ENCODE results near the gene AFF3.

AFF3 gene

DNA sequence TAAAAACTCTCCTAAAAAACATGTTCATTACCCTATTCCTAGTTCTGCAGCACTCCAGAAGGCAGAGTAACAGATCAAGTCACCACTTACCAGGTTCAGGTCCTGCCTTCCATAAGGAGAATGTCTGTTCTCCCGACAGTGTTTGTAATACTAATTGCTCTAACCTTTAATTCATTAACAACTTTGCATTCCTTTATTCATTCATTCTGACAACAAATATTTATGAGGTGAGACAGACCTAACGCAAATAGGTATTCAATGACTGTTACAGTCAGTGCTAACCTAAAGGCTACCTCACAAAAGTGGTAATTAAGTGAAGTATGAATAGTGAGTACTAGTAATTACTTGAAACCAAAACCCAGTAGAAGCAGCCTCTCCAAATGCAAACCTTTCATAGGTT lies 224.0 kb downstream of the AFF3 start:
- TF ChIP-seq, protein P1, sequence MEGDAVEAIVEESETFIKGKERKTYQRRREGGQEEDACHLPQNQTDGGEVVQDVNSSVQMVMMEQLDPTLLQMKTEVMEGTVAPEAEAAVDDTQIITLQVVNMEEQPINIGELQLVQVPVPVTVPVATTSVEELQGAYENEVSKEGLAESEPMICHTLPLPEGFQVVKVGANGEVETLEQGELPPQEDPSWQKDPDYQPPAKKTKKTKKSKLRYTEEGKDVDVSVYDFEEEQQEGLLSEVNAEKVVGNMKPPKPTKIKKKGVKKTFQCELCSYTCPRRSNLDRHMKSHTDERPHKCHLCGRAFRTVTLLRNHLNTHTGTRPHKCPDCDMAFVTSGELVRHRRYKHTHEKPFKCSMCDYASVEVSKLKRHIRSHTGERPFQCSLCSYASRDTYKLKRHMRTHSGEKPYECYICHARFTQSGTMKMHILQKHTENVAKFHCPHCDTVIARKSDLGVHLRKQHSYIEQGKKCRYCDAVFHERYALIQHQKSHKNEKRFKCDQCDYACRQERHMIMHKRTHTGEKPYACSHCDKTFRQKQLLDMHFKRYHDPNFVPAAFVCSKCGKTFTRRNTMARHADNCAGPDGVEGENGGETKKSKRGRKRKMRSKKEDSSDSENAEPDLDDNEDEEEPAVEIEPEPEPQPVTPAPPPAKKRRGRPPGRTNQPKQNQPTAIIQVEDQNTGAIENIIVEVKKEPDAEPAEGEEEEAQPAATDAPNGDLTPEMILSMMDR (IDR thresholded peaks at IDR 0.05; ENCODE audit: insufficient read depth, low read depth, low read length, missing control alignments), result no peak
- H3K4me3 ChIP-seq (ENCODE audit: low read length), result no peak overlapping the region
- DNase-seq (ENCODE audit: low read depth), result no peak

DNA sequence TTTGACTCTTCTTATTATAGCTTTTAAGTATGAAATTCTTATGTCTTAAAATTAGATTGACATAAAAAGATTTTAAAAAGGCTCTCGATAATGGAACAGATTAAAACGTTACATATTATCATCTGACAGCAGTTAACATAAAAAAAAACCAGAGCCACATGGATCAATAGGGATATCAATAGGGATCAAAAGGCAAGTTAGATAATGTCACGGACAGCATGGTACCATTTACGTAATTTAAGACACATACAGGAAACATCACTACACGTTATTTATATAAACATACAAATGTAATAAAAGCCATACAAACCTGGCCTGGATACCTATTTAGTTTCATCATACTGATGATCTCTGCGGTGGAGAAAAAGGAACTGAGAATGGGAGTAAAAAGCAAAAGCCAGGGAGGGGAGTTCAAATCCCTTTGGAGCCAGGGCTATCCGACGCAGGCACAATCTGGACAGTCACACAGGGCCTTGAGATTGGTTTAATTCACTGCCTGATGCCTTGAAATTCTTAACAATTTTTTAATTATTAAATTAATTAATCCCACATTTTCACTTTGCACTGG lies 227.2 kb downstream of the AFF3 start:
- H3K4me3 ChIP-seq (ENCODE audit: low read length), result no peak overlapping the region
- TF ChIP-seq, protein P1 (IDR thresholded peaks at IDR 0.05; ENCODE audit: insufficient read depth, low read depth, low read length, missing control alignments), result no peak
- no peak for DNase-seq (ENCODE audit: low read depth)

DNA sequence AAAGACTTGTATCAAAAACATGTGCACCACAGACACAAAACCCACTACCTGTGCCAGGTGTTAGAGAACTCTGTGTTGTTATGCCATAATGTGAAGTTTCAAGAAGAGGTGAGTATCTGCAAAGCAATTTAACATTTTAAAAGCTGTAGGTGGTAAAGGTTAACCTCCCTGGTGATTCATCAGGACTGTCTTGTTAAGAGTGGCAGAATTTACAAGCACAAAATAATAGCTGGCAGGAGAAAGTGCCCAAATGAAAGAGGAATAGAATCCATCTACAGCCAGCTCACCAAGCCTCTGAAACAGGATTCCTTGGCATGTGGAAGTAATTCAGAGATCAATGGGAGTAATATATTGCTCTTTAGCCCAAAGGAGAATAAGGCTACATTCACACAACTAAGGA lies 230.7 kb downstream of the AFF3 start:
- TF ChIP-seq, protein P1 (IDR thresholded peaks at IDR 0.05; ENCODE audit: insufficient read depth, low read depth, low read length, missing control alignments), result no peak
- DNase-seq (ENCODE audit: low read depth), result no peak
- no peak overlapping the region for H3K4me3 ChIP-seq (ENCODE audit: low read length)

DNA sequence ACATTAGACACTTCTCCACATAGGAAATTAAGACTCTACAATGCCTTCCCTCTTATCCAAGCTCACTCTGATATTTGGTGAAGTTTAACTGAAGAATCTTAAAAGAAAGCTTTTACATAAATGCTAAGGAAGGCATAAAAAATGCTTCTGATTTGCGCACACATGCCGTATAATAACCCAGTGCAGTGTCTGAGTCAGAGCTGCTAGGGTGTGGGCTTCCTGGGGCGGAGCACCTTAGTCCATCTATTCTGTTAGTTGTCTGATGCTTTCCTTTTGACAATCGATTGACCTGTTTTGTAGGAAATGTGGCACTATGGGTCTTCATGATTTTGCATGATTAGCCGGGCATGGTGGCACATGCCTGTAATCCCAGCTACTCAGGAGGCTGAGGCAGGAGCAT lies 231.5 kb downstream of the AFF3 start:
- no peak for DNase-seq (ENCODE audit: low read depth)
- TF ChIP-seq, protein P1 (IDR thresholded peaks at IDR 0.05; ENCODE audit: insufficient read depth, low read depth, low read length, missing control alignments), result no peak
- H3K4me3 ChIP-seq (ENCODE audit: low read length), result no peak overlapping the region

DNA sequence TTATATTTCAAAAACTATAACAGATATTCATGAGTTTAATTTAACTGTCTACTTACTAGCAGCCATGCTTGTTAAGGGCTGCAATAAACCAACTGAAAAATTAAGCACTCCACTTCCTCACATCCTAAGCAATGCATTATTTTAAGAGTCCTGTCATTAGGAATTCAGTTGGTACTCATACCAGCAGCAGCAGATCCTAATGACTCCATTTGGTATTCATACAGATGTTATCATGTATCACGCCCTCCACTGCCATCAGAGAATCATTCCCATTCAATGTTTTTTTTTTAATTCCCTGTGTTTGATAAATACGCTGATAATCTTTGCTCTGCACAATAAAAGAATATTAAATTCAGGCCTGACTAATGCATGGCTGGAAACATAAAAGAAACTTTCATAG lies 236.8 kb downstream of the AFF3 start:
- TF ChIP-seq, protein P1 (IDR thresholded peaks at IDR 0.05; ENCODE audit: insufficient read depth, low read depth, low read length, missing control alignments), result no peak
- H3K4me3 ChIP-seq (ENCODE audit: low read length), result no peak overlapping the region
- DNase-seq (ENCODE audit: low read depth), result no peak

DNA sequence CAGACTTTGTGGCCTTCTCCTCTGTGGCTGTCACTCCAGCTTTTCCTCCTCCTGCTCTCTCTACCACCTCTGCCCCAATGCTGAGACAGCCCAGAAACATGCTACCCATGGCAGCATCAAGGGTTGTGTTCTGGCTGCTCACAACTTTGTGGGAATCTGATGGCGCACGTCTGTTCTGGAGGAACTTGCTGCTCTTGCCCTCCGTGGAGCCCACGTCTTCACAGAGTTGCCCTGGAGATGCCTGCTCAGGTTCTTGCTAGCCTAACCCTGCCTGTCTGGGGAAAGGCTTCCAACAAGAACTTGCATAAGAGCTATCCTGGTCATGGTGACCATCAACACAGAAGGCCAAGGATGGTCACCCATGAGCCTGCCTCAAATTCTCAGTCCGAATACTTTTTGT lies 237.4 kb downstream of the AFF3 start:
- TF ChIP-seq, protein P1 (IDR thresholded peaks at IDR 0.05; ENCODE audit: insufficient read depth, low read depth, low read length, missing control alignments), result no peak
- H3K4me3 ChIP-seq (ENCODE audit: low read length), result no peak overlapping the region
- DNase-seq (ENCODE audit: low read depth), result no peak

DNA sequence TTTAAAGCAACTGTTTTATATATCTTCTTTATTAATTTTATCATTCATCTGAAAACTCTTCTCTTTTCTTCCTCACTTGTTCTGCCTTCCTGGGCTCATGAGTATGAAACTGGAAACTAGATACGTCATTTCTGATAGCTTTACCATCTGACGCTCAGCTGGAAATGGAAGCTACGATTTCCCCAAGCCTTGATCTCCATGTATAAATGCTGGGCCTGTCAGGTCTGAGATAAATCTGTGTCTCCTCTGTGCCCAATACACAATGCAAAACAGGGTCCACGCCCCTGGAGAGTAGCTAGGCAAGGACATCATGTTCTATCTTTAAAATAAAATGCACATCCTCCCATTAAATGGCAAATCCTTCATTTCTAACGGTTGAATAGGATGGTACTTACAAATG lies 238.4 kb downstream of the AFF3 start:
- TF ChIP-seq, protein P1 (IDR thresholded peaks at IDR 0.05; ENCODE audit: insufficient read depth, low read depth, low read length, missing control alignments), result no peak
- no peak overlapping the region for H3K4me3 ChIP-seq (ENCODE audit: low read length)
- DNase-seq (ENCODE audit: low read depth), result no peak
